GM19099 (cell line): ENCODE data around the gene CNTLN.

Source experiments
- POLR2A ChIP-seq: IDR thresholded peaks from 3 replicates; pipeline ENCODE4 v1.6.1; 2011; ENCODE audit warnings: low read depth; ENCODE audit not compliant: insufficient read length; ENCODE audit errors: extremely low read depth

The CNTLN gene

DNA sequence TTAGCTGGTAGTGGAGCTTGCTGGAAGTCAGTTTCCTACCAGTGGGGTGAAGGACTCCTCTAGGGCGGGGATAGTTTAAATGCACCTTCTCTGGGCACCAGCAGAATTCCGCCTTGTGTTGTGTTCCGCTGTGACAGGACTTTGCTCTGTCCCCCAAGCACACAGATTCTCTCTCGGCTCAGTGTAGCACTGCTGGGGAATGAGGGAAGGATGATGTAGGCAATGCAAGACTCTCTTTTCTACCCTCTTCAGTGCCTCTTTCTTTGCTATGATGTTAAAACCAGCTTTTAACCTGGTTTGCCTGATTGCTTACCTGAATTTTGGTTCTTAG, 288.8 kb downstream of the CNTLN start:
- no peak for TF ChIP-seq POLR2A

DNA sequence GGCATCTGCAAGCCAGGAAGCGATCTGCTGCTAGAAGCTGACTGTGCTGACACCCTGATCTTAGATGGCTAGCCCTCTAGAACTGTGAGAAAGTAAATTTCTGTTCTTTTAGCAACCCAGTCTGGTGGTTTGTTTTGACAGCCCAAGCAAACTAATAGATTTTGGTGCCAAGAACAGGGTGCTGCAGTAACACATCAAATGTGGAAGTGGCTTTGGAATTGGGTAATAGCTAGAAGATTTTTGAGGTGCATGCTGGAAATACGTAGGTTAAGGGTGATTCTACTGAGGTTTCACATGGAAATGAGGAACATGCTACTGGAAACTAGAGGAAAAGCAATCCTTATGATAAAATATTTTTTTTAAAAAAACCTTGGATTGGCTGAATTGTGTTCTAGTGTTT, 290.5 kb downstream of the CNTLN start:
- TF ChIP-seq POLR2A = no peak

DNA sequence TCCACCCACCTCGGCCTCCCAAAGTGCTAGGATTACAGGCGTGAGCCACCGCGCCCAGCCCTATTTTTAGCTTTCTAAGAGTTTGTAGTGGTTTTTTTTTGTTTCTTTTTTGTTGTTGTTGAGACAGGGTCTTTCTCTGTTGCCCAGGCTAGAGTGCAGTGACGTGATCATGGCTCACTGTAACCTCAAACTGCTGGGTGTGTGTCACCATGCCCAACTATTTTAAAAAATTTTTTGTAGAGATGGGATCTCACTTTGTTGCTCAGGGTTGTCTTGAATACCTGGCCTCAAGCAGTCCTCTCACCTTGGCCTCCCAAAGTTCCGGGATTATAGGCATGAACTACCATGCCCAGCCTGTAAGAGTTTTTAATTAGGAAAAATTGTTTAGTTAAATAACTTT, 298.7 kb downstream of the CNTLN start:
- TF ChIP-seq POLR2A = no peak

GRCh38 chr9:17436854-17437253, 302.0 kb downstream of the CNTLN start:
- TF ChIP-seq POLR2A = no peak

DNA sequence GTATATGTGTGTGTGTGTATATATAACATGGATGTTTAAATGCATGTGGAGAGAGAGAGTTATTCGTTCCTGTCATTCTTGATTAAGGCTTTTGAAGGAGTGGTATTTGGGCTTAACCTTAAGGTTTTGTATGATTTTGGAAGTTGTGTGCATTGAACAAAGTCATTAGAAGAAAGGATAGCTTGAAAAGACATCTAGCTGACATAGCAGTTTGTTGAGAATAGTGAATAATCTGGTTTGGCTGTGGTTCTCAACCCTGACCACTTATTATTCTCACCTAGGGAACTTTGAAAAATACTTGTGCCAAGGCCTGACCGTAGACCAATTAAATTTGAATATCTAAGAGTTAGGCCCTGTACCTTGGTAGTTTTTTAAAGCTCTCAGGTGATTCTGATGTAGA, 303.0 kb downstream of the CNTLN start:
- TF ChIP-seq POLR2A = no peak

DNA sequence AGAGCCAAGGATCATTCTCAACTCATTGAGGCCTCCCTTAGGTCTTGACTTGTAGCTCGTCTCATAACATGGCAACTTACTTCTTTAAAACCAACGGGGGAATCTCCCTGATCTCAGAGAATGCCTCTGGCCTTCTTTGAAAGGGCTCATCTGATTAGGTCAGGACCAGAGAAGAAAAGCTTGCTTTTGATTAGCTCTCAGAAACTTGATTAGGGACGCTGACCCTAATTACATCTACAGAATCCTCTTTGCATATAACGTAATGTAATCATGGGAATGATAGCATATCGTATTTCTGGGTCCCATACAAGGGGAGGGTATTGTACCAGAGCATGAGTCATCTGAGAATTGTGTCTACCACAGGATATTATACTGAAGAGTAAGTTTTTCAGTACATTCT, 318.9 kb downstream of the CNTLN start:
- no peak for TF ChIP-seq POLR2A

DNA sequence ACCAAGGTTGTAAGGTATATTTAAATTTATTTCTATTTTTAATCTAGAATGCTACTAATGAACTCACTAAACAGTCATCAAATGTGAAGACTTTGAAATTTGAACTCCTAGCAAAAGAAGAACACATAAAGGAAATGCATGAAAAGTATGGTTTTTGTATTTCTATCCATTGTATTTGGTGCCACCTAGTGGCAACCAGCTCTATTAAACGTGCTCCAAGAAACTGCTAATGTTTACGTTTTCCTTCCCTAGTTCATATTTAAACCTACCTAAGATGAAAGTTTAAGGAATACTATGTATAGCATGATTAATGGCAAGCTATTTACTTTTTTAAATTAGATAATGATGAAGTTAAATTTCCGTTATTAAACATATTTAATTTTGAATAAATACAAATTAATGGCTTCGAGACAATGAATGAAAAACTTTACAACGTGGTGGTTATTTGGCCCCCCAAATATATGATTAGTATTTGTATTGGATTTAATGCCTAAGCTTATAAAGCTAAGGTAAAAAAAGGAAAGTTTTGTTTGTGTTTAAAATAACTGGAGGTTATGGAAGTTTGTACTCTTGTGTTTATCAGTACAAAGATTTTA, 328.1 kb downstream of the CNTLN start:
- no peak for TF ChIP-seq POLR2A

DNA sequence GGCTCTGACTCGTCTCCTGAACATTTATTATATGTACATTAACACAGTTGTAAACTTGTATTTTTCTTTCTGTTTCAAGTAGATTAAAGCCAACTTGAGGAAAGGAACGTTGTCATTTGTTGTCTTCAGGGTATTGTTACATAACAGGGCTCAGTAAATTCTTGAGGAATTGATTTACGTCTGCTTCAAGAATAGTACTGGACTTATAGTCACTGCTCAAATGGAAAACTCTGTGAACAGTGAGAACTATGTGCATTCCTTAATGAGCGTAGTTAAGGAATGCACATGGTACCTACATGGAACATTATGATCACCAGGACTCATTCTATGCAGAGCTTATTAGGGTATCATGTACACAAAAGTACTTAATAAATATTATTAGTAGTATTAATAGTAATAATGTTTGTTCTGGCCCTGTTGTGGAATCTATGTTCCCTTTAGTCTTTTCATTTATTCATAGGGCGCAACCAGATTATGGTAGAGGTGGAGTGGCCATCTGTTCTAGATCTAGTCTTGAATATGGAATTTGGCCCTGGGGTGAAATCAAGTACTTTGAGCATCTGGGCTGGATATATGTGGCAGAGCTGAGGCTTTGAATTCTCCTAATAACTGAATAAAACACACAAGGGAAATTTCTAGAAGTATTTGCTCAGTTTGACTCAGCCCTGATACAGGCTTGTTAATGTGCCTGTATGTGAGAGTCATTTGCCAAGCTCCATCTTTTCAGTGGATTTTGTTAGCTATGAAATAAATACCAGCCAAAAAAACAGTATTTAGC, 335.4 kb downstream of the CNTLN start:
- TF ChIP-seq POLR2A = no peak

- TF ChIP-seq POLR2A = no peak
Measured at GRCh38 chr9:17472126-17472525, 337.3 kb downstream of the CNTLN start.

GRCh38 chr9:17476401-17476800, 341.6 kb downstream of the CNTLN start:
- TF ChIP-seq POLR2A = no peak

- no peak for TF ChIP-seq POLR2A
Measured at GRCh38 chr9:17477816-17478215, 343.0 kb downstream of the CNTLN start.

GRCh38 chr9:17480966-17481365, 346.1 kb downstream of the CNTLN start:
- TF ChIP-seq POLR2A = no peak

GRCh38 chr9:17481565-17481964, 346.7 kb downstream of the CNTLN start:
- TF ChIP-seq POLR2A = no peak

DNA sequence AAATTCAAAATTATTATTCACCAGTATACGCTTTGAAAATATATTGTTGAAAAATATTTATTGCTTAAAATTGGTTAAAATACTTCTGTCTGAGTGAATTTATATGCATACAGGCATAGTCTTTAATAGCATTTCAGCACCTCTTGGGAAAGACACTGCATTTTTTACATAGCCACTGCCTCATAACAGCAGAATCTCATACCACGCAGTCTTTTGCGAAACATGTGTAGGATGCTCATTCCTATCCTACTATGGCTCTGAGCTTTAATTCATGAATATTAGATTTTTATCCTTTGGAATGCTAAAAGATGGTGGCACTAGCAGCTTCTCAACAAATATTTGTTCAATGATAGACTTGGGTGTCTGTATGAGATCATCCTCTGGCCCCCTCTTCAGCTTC, 350.1 kb downstream of the CNTLN start:
- no peak for TF ChIP-seq POLR2A

- no peak for TF ChIP-seq POLR2A
Measured at GRCh38 chr9:17486396-17486795, 351.6 kb downstream of the CNTLN start.

DNA sequence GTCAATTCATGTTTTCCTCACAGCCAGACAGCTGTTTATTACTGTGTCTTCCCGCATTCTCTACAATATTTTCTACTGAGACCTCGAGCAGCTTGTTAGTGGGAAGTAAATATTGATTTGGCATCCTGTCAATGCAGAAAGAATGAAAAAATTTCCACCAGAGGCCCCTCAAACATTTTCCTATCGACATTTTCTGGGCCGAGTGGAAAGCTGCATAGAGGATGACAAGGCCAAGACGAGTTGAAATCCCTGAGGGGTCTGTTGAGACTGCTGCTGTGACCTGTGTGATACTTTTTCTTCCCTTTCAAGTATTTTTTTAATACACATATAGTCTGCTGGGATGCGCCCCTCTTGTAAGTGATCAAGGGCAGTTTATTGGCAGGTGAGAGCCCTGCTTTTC, 352.6 kb downstream of the CNTLN start:
- no peak for TF ChIP-seq POLR2A

DNA sequence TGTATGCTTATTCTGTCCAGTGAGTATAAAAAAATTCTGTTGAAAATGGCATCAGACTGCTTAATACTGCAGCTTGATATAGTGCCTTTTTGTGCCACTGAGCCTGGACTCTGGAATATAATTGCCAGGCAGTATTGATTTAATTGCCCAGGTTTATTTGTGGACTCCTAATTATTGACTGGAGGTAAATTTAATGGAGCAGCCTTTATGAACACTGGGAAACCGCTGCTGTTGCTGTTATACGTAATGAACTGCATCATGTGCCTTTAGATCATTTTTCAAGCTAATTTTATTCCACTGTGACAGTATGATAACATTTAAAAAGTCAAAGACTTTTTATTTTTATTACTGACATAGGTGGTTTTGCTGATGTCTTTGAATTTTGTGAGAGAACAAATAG, 353.8 kb downstream of the CNTLN start:
- no peak for TF ChIP-seq POLR2A

DNA sequence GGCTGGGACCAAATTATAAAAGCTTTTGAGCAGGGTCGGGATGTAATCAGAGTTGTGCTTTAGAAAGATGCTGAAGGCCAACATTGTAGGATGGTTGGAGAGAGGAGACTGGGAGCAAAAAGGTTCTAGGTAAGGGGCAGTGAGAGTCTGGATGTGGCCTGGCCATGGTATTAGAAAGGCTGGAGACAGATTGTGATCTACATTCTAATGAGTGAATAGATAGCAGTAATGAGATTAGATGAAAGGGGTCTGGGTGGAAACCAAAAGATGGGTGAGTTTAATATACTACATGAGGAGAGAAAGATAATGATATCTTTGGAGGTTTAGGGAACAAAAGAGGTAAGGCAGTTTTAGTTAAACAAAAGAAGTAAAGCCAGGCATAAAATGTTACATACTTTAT, 355.3 kb downstream of the CNTLN start:
- no peak for TF ChIP-seq POLR2A

GRCh38 chr9:17491780-17492179, 356.9 kb downstream of the CNTLN start:
- TF ChIP-seq POLR2A = no peak
